Measurements from ENCODE around the gene OGG1.

The OGG1 gene

DNA sequence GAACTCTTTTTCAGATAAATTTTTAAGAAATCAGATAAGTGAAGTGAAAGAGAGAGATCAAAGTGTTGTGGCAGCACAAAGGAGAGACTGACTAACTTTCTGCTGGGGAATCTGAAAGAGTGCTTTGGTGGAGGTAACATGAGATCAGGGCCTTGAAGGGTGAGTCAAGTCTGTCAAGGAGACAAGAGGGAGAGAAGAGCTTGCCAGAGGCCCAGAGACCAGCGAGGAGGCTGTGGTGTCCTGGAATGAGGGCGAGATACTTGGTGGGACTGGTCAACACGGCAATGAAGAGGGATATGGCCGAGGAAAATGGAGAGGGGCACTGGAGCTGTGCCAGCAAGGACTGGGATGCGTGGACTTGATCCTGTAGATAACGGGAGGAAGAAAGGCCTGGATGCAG is 38.0 kb downstream of the OGG1 start:
- DNase-seq = no peak

DNA sequence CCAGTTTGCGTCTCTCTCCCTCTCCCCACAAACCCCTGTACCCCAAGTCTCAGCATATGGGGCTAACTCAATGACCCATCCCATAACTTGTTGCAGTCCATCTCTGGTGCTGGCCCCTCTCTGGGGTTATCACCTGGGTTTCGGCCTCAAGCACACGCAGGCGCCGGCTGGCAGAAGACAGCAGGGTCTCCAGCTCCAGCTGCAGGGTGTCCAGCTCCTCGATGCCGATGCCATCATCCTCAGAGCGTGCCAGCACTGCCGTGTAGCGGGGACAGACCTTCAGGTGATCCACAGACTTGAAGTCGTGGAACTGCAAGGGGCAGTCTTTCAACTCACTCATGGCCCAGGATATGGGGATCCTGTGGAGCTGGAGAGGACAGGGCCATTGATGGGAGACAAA is 41.4 kb downstream of the OGG1 start:
- DNase-seq = no peak

GRCh38 chr3:9791790-9792404 is 42.1 kb downstream of the OGG1 start:
- no peak for DNase-seq

GRCh38 chr3:9792405-9793160 is 42.8 kb downstream of the OGG1 start, which contains the start of the genes ARPC4 and TADA3:
ARPC4 (plus strand) TSS chr3:9793082; CDS start chr3:9793122, 40 bp downstream.
TADA3 (minus strand) TSS chr3:9792473; CDS start chr3:9791466, 1,007 bp downstream.
- DNase-seq = peak; percentile 93

DNA sequence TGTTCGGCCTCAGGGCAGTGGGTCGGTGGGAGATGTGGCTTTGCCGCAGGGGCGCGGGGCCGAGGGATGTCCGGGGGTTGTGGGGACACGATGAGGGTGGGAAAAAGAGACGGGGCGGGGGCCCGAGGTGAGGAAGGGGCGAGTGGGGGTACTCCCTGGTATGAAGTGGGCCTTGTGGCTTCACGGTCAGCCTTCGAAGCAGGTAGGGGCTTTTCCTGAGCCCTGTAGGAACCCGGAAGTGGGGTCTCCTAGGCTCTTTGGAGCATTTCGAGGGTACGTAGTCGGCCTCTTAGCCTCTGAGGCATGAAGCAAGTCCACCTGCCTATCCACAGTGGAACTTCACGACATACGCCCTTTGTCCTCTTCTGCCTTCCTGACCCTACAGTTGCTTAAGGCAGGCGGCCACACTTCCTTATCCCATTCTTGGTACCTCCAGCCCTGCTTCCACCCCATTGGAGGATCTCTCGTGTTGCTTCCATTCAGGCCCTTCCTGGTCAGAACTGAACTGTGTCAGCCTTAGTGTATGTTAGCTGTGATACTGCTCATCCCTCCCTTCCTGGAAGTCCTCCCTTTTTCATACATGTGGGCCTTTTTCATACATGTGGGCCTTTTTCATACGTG is 43.5 kb downstream of the OGG1 start:
- no peak for DNase-seq

- no peak for DNase-seq
Measured at GRCh38 chr3:9794400-9794799, 44.6 kb downstream of the OGG1 start.

DNA sequence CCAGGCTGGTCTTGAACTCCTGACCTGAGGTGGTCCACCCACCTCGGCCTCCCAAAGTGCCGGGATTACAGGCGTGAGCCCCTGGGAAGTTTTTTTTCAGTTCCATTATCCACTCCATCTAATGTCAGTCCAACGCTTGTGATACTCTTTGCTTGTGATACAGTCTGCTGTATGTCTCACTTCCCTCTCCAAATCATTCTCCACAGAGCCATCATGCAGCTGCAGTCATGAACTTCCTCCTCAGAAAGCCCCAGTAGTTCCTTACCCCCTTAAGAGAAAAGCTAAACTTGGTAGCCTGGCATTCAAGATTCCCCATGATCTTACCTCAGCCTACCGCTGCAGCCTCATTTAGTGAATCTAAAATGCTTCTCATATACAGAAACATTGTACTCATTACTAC is 45.5 kb downstream of the OGG1 start:
- DNase-seq = no peak

- DNase-seq = no peak
Measured at GRCh38 chr3:9797196-9797945, 47.6 kb downstream of the OGG1 start.

- DNase-seq = no peak
Measured at GRCh38 chr3:9800529-9800928, 50.8 kb downstream of the OGG1 start.

- DNase-seq = no peak
Measured at GRCh38 chr3:9803494-9803893, 53.7 kb downstream of the OGG1 start.

- no peak for DNase-seq
Measured at GRCh38 chr3:9804996-9805395, 55.2 kb downstream of the OGG1 start.

DNA sequence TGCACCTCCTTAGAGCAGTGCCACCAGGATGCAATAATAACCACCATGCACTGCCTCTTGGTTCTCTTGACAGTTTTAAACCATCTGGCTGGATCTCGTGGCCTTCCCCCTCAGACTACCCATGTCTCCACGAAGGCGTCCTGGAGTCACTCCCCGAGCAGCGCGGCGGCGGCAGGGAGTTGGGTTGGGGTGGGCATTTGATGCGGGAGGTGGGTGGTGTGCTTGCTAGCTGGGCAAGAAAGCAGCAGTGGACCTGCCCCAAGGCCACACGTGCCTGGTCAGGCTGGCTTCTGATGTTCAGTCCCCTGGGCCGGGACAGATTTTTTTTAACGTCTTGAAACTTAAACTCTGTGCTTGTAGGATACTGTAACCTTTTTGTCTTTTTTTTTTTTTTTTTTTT is 56.4 kb downstream of the OGG1 start:
- no peak for DNase-seq
